ENCODE results near the gene DUSP5. TPM values are rescaled to one million over a fixed set of nuclear protein-coding genes. Genes with fewer than 3 reads are reported as not detected.

Gene DUSP5
- total and polyA plus RNA-seq, 8 donors = 2.7 to 12.8 (median 5.5) TPM

GRCh38 chr10:110535958-110536891 lies 38.5 kb downstream of the DUSP5 start:
- no peak for FAIRE-seq
- H3K4me3 ChIP-seq = no peak overlapping the region
- H3K27me3 ChIP-seq = no peaks in the 10 kb centered on the region
- no peaks in the 10 kb centered on the region for H3K4me1 ChIP-seq
- H3K27ac ChIP-seq = no peak overlapping the region
- 49 to 65% methylated on average over 12 of the region's 12 CpGs for WGBS, 2 donors
- TF ChIP-seq CTCF (IDR thresholded peaks at IDR 0.05) = no peak
- no peak for DNase-seq
- intact Hi-C loops (cut with DNase I) = no loop called here
- no peaks in the 10 kb centered on the region for H3K9me3 ChIP-seq
- no peaks in the 10 kb centered on the region for H3K36me3 ChIP-seq
- ATAC-seq = peak in 3 of 4 donors; percentile 37 to 65 (median 40)

GRCh38 chr10:110539091-110539490 lies 41.4 kb downstream of the DUSP5 start:
- no peak for FAIRE-seq
- no peak for DNase-seq
- 82 to 90% methylated on average over 4 of the region's 4 CpGs for WGBS, 2 donors
- Histone ChIP-seq H3K27me3 (no peaks in the 10 kb centered on the region), H3K4me1 (no peaks in the 10 kb centered on the region), H3K27ac (no peak overlapping the region), H3K36me3 (no peaks in the 10 kb centered on the region), H3K4me3 (no peak overlapping the region), H3K9me3 (no peaks in the 10 kb centered on the region)
- no peak for ATAC-seq
- intact Hi-C loops (cut with DNase I) = no loop called here
- TF ChIP-seq CTCF (IDR thresholded peaks at IDR 0.05) = no peak

GRCh38 chr10:110540031-110540430 lies 42.3 kb downstream of the DUSP5 start:
- WGBS, 2 donors = 90 to 94% methylated on average over 1 of the region's 1 CpG
- Histone ChIP-seq H3K27ac (no peak overlapping the region), H3K27me3 (no peaks in the 10 kb centered on the region), H3K4me3 (no peak overlapping the region), H3K4me1 (no peaks in the 10 kb centered on the region), H3K36me3 (no peaks in the 10 kb centered on the region), H3K9me3 (no peaks in the 10 kb centered on the region)
- ATAC-seq (no peak), DNase-seq (no peak), FAIRE-seq (no peak)
- intact Hi-C loops (cut with DNase I) = loop anchor here in 1 of 3 donors (10.0 kb wide), 1 partner anchor 185 kb away; no protein-coding TSS in a partner anchor
- TF ChIP-seq CTCF (IDR thresholded peaks at IDR 0.05) = no peak

GRCh38 chr10:110544958-110545537 lies 47.3 kb downstream of the DUSP5 start:
- Histone ChIP-seq H3K27me3 (no peaks in the 10 kb centered on the region), H3K9me3 (no peaks in the 10 kb centered on the region), H3K4me1 (no peaks in the 10 kb centered on the region), H3K36me3 (no peaks in the 10 kb centered on the region), H3K27ac (no peak overlapping the region), H3K4me3 (no peak overlapping the region)
- no peak for TF ChIP-seq CTCF (IDR thresholded peaks at IDR 0.05)
- intact Hi-C loops (cut with DNase I) = loop anchor here (5.0 to 10.0 kb wide), 2 partner anchors 190 to 233 kb away; no protein-coding TSS in a partner anchor
- ATAC-seq = peak in 1 of 4 donors; percentile 67
- FAIRE-seq = no peak
- DNase-seq = no peak
